Esophagus (tissue), 2 donors: ENCODE results near the gene OR2C3. TPM values are rescaled to one million over a fixed set of nuclear protein-coding genes. Genes with fewer than 3 reads are reported as not detected.
"Not testable (repeated sequence)": the region's sequence is repeated elsewhere in the genome, so short reads cannot be mapped to it uniquely, and the experiment has no call there.

ENCODE experiments used
- H3K27ac ChIP-seq, 2 donors: one replicate each; pipeline ENCODE4 v1.5.1; 2013; ENCODE audit warnings: low read depth in 2 of 2, mild to moderate bottlenecking in 2 of 2, inconsistent platforms in 1 of 2, low read length in 1 of 2, moderate library complexity in 1 of 2
- H3K27me3 ChIP-seq, 2 donors: one replicate each; pipeline ENCODE4 v1.6.1; 2013; ENCODE audit warnings: low read length in 2 of 2, control low read depth in 1 of 2, mild to moderate bottlenecking in 1 of 2; ENCODE audit not compliant: insufficient read depth in 2 of 2, control insufficient read depth in 1 of 2
- H3K36me3 ChIP-seq, 2 donors: one replicate each; pipeline ENCODE4 v1.6.1; 2013; ENCODE audit warnings: low read length in 1 of 2; ENCODE audit not compliant: control insufficient read depth in 2 of 2, insufficient read depth in 2 of 2
- H3K4me1 ChIP-seq, 2 donors: one replicate each; pipeline ENCODE4 v1.6.1; 2013; ENCODE audit warnings: low read length in 1 of 2; ENCODE audit not compliant: control insufficient read depth in 2 of 2, insufficient read depth in 2 of 2
- H3K4me3 ChIP-seq, 2 donors: one replicate each; pipeline ENCODE4 v1.5.1; 2013; ENCODE audit warnings: low read length in 2 of 2, mild to moderate bottlenecking in 2 of 2, low read depth in 1 of 2, moderate library complexity in 1 of 2
- H3K9me3 ChIP-seq, 2 donors: one replicate each; pipeline ENCODE4 v1.6.1; 2013; ENCODE audit warnings: mild to moderate bottlenecking in 2 of 2, low read depth in 1 of 2, low read length in 1 of 2, moderate library complexity in 1 of 2; ENCODE audit not compliant: control insufficient read depth in 2 of 2, insufficient read depth in 1 of 2
- WGBS, 2 donors: extraction: QIAGEN DNeasy Blood & Tissue Kit; methylation state at CpG; one replicate each; pipeline ENCODE4 v1.1.7; 2013; 5-methylcytosine and 5-hydroxymethylcytosine counted together
- polyA plus RNA-seq, 2 donors: library from polyadenylated mRNA; stranded (reverse); fragments of 200-250 nt; gene quantifications; one replicate each; pipeline ENCODE4 v1.2.3, GENCODE V29; 2013
- donor health status: healthy with polysubstance abuse.
- donor health status: Bipolar disorder and iron deficiency.

OR2C3 gene
- polyA plus RNA-seq, 2 donors = not detected

DNA sequence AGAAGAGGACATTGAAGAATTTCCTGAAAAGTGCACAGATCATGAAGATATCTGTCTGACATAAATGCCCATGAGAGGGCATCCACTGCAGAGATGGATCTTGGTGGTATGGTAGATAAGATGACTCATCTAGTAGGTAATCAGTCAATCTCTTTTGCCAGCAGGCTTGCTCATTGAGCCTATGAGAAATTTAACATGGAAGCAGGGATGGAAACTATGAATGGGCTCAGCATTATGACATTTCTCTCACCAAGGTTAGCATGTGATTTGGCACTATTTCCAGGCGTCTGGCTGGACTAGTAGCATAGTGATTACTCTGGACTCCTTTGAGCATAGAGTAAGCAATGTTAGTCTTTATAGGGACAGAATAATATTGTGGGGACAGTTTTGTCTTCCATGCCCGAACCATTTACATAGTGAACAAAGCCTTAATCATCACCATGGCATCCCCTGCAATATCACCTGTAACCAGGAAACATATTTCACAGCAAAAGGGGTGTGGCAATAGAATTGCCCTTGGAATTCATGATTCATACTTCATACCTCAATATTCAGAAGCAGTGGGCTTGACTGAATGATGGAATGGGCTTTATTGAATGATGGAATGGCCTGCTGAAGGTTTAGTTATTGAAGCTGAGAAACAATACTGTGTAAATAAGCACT is 7.3 kb downstream of the OR2C3 start:
- 45 to 58% methylated on average over 2 of the region's 2 CpGs for WGBS, 2 donors
- H3K9me3 ChIP-seq = peaks cover 4 to 13% of the 10 kb centered on the region in 2 donors
- no peaks in the 10 kb centered on the region for H3K36me3 ChIP-seq
- no peak overlapping the region for H3K27ac ChIP-seq
- H3K27me3 ChIP-seq = no peaks in the 10 kb centered on the region
- H3K4me1 ChIP-seq = no peaks in the 10 kb centered on the region
- no peak overlapping the region for H3K4me3 ChIP-seq

DNA sequence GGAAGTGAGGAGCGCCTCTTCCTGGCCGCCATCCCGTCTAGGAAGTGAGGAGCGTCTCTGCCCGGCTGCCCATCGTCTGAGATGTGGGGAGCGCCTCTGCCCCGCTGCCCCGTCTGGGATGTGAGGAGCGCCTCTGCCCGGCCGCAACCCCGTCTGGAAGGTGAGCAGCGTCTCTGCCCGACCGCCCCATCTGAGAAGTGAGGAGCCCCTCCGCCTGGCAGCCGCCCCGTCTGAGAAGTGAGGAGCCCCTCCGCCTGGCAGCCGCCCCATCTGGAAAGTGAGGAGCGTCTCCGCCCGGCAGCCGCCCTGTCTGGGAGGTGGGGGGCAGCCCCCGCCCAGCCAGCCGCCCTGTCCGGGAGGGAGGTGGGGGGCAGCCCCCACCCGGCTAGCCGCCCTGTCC is 14.4 kb downstream of the OR2C3 start:
- H3K9me3 ChIP-seq, H3K27ac ChIP-seq, H3K27me3 ChIP-seq, H3K36me3 ChIP-seq, H3K4me3 ChIP-seq, H3K4me1 ChIP-seq: not testable (repeated sequence)
- 89 to 90% methylated on average over 13 to 26 of the region's 30 CpGs for WGBS, 2 donors

- WGBS, 2 donors = 81 to 83% methylated on average over 19 of the region's 19 CpGs
- Histone ChIP-seq H3K4me3 (no peak overlapping the region), H3K4me1 (no peaks in the 10 kb centered on the region), H3K27ac (no peak overlapping the region), H3K9me3 (peaks cover 8 to 9% of the 10 kb centered on the region in 2 donors), H3K27me3 (peaks cover 0 to 4% of the 10 kb centered on the region in 2 donors), H3K36me3 (no peaks in the 10 kb centered on the region)
These were observed 17.7 kb downstream of the OR2C3 start for GRCh38 chr1:247518613-247518891.

- H3K4me3 ChIP-seq = no peak overlapping the region
- peaks cover 0 to 4% of the 10 kb centered on the region in 2 donors for H3K27me3 ChIP-seq
- 51 to 57% methylated on average over 71 to 72 of the region's 72 CpGs for WGBS, 2 donors
- H3K4me1 ChIP-seq = no peaks in the 10 kb centered on the region
- H3K27ac ChIP-seq = no peak overlapping the region
- peaks cover 8 to 11% of the 10 kb centered on the region in 2 donors for H3K9me3 ChIP-seq
- no peaks in the 10 kb centered on the region for H3K36me3 ChIP-seq
These were observed 18.2 kb downstream of the OR2C3 start for GRCh38 chr1:247517795-247518612.

DNA sequence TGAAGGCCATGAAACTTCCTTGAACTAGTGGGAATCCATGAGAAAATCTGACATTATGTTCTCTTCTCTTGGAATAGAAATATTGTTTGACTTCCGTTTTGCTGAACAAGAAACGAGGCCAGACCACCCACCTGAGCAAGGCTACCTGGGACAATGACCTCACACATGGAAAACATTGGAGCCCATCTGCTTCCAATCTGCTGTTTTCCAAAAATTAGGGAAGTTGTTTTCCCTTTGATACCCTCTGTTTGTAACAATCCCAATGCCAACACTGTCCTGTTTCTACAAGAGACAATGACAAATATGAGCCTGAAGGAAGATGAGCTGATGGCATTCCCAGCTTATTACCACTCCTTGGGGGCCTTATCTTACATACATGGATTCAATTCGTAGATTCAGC is 29.4 kb downstream of the OR2C3 start:
- Histone ChIP-seq H3K4me3 (no peak overlapping the region), H3K36me3 (no peaks in the 10 kb centered on the region), H3K9me3 (no peaks in the 10 kb centered on the region), H3K27ac (no peak overlapping the region), H3K4me1 (no peaks in the 10 kb centered on the region), H3K27me3 (no peaks in the 10 kb centered on the region)
- WGBS, 2 donors = 29 to 35% methylated on average over 3 of the region's 3 CpGs

GRCh38 chr1:247500865-247501264 is 35.4 kb downstream of the OR2C3 start:
- no peaks in the 10 kb centered on the region for H3K27me3 ChIP-seq
- H3K36me3 ChIP-seq = no peaks in the 10 kb centered on the region
- no peak overlapping the region for H3K4me3 ChIP-seq
- H3K27ac ChIP-seq = no peak overlapping the region
- 53 to 79% methylated on average over 3 of the region's 3 CpGs for WGBS, 2 donors
- H3K4me1 ChIP-seq = no peaks in the 10 kb centered on the region
- H3K9me3 ChIP-seq = no peaks in the 10 kb centered on the region

DNA sequence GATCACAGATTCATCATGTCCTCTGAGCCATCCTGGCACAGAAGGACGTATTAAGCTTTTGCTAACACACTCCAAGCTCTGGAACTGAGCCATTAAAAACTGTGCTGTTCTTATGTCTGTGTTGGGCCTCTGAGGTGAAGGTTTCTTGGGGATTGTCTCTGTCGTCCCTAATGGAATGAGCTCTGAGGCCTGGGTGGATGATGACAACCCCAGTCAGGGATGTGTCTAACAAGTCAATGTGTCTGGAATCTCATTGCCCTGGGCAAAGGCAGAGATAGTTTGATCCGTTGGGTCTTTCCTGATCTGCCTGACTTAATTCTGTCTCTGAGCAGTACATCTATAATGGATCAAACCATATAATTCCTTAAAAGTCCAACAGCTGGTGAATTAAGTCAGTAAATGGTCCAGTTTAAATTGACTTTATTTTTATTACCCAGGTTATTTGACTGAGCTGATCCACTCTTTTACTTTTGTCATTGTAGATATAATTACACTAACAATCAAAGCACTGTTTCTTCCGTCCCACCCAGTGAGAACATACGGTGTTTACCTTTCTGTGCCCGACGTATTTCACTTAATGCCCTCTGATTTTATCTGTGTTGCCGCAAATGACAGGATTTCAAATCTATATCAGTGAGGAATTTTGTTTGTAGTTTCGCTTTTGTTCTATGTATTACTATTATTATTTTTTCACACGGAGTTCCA is 39.5 kb downstream of the OR2C3 start:
- no peaks in the 10 kb centered on the region for H3K27me3 ChIP-seq
- 44 to 46% methylated on average over 10 of the region's 10 CpGs for WGBS, 2 donors
- H3K4me1 ChIP-seq = no peaks in the 10 kb centered on the region
- H3K9me3 ChIP-seq = no peaks in the 10 kb centered on the region
- H3K4me3 ChIP-seq = no peak overlapping the region
- no peaks in the 10 kb centered on the region for H3K36me3 ChIP-seq
- no peak overlapping the region for H3K27ac ChIP-seq

GRCh38 chr1:247494767-247495166 is 41.5 kb downstream of the OR2C3 start:
- Histone ChIP-seq H3K36me3 (no peaks in the 10 kb centered on the region), H3K9me3 (no peaks in the 10 kb centered on the region), H3K27ac (no peak overlapping the region), H3K4me3 (no peak overlapping the region), H3K4me1 (no peaks in the 10 kb centered on the region), H3K27me3 (no peaks in the 10 kb centered on the region)
- WGBS, 2 donors = 29 to 36% methylated on average over 2 of the region's 2 CpGs

DNA sequence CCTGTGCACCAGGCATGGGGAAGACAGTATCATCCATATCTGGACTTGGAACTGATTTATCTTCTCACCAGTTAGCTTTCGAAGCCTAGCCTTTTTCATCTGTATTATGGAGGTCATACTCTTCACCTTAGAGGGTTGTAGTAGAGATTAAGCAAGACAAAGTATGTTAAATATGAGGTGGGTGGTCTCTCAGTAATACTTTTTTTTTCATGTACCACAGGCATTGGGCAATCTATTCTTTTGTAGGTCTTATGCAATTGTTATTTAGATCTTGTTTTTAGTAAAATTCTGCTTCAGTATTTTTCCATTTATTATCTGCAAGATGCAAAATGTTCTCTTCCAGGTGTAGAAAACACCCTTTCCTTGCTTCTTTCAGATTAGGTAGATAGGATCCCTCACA is 43.1 kb downstream of the OR2C3 start:
- Histone ChIP-seq H3K4me3 (no peak overlapping the region), H3K9me3 (no peaks in the 10 kb centered on the region), H3K27ac (no peak overlapping the region), H3K36me3 (no peaks in the 10 kb centered on the region), H3K4me1 (no peaks in the 10 kb centered on the region), H3K27me3 (no peaks in the 10 kb centered on the region)
- 42 to 64% methylated on average over 1 of the region's 1 CpG for WGBS, 2 donors
